Fibroblast of skin of abdomen (primary cell): Measurements from ENCODE around the gene WASL.
A peak's percentile ranks its signal among the peaks of the same experiment; 100 is the strongest.
"Not testable (repeated sequence)": the region's sequence is repeated elsewhere in the genome, so short reads cannot be mapped to it uniquely, and the experiment has no call there.

Experiments used
- DNase-seq: peaks from one replicate; pipeline ENCODE4 v3.0.0-alpha.2; 2013

The WASL gene

DNA sequence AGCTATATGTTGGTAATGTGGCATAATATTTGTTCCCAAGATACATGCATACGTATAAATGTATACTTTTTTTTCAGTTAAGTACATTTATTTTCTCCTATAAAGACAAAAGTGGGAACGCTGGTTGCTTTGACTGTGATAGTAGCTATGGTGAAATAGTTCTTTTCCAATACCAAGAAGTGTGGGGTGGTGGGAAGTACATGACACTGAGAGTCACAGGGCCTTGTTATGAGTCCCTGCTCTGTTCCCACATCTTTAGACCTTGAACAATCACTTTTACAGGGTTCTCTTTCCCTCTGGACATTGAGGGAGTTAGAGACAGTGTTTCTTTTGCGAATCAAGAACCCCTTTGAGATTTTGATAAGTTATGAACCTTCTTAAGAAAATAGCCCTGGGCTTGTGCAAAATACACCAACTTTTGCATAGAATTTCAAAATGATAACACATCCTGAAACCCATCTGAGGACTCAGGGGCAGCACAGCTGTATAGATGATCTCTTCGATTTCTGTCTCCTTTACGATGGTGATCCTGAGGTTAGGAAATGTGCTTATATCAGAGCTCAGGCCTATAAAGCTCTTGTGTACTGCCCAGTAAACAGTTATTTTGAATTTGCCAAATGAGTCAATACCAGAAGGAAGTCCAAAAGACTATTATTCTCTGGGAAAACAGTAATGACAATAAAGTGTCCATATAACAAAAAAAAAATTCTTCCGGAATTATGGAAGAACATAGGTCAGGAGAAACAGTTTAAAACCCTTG, 92.1 kb downstream of the WASL start:
- no peak for DNase-seq

DNA sequence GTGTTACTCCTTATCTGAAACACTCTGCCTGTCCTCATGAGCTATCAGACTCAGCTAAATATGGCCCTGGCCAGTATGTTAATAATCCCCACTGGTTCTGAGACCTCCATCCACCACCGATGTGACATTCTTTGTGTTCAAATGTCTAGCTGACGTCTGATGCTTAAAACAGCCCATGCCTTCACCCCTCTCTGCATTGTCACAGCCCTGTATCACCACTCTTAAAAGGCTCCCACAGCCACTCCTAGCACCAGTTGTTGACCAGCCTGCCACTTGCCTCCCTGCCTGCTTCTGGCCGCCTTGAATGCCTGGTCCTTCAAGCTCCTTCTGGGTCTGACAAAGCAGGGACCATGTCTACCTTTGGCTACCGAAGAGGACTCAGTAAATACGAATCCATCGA, 93.2 kb downstream of the WASL start, which contains the start of gene LMOD2:
Gene LMOD2, plus strand, starts transcription at position 253 of the 400 bp plus-strand sequence. Its CDS starts 98 bp downstream, at position 351.
- DNase-seq = no peak

DNA sequence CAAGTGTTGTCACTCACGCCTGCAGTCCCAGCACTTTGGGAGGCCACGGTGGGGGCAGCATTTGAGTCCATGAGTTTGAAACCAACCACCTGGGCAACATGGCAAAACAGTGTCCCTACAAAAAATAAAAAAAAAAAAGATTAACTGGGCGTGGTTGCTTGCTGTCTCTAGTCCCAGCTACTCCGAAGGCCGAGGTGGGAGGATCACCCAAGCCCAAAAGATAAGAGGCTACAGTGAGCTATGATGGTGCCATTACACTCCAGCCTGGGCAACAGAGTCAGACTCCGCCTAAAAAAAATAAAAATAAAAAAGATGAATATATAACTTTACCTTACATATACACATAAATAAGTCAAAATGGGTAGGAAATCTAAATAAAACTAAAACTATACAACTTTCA, 95.6 kb downstream of the WASL start:
- no peak for DNase-seq

DNA sequence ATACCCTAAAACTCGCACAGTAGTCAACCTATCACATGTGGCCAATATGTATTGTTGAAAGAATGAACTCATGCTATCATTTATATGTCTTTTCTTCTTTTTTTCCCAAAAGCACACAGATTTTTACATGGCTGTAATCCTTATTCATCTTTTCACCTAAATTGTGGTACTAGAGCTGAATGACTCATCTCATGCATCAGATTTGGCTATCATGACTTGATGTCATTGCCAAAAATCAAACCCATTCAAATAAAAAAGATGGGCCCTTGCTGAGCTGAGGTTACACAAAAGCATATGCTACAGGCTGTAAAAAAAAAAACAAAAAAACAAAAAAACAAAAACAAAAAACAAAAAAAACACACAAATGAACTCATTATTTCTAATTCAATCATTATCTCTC, 96.4 kb downstream of the WASL start:
- no peak for DNase-seq

DNA sequence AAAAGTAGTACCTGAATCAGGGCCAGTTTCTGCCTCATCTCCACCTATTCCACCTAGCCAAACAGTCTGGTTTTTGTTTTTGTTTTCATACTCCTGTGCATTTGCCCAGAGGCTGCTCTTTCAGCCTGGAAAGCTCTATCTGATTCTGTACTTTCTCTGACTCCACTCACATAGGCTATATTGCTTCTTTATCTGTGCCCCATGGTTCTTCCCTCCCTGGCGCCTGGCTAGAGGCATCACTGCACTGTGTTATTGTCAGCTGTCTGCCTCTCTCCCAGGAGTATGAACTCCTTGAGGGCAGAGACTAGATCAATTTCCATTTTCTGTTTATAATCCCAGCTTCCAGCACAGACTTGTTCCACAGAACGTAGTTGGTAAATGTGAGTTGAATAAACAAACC, 98.2 kb downstream of the WASL start:
- DNase-seq = no peak

DNA sequence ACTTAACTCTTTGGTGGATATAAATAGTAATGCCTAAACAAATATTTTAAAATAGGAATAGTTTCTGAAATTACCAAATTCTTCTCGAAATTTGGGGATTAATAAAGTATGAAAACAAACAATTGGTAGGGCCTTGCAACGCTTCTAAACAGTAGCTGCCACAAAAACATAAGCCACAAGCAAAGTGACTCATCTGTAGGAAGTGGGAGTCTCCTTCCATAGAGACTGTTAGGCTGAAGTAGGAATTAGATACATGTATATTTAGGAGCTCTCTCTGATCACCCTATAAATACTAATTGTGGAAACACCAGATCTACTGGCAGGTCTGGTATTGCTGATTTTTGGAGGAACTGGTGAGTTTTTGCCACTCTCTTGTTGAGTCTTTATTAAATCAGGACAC, 98.8 kb downstream of the WASL start:
- peak; percentile 5 for DNase-seq

DNA sequence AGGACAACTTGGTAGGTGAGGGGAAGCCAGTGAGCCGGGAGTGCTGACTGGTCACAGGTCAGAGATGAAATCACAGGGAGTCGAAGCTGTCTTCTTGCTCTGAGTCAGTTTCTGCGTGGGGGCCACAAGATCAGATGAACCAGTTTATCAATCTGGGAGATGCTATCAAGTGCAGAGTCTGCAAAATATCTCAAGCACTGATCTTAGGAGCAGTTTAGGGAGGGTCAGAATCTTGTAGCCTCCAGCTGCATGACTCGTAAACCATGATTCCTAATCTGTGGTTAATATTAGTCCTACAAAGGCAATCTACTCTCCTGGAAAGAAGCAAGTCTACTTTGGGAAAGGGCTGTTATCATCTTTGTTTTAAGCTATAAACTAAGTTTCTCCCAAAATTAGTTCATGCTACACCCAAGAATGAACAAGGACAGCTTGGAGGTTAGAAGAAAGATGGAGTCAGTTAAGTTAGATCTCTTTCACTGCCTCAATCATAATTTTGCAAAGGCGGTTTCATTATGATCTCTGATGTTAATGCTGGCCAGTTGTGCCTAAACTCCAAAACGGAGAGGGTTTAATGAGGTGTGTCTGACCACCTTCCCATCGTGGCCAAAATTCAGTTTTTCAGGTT, 101.6 kb downstream of the WASL start:
- no peak for DNase-seq

DNA sequence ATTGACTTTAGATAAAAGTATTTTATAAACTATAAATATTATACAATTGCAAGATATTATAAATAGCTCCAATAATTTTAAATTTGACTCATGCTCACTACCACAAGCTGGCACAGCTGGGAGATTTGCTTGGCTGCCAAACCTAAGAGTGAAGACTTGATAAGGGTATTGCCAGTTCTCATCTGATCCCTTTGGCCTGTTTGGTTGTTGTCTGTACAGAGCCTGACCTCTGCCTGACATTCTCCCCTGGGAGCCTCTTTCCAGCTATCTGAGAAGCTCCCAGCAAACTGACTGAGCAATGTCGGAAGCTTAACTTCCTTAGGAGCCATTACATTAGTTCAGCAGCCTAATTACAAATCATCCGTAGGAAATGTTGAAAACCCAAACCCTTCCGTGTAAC, 103.3 kb downstream of the WASL start:
- no peak for DNase-seq

DNA sequence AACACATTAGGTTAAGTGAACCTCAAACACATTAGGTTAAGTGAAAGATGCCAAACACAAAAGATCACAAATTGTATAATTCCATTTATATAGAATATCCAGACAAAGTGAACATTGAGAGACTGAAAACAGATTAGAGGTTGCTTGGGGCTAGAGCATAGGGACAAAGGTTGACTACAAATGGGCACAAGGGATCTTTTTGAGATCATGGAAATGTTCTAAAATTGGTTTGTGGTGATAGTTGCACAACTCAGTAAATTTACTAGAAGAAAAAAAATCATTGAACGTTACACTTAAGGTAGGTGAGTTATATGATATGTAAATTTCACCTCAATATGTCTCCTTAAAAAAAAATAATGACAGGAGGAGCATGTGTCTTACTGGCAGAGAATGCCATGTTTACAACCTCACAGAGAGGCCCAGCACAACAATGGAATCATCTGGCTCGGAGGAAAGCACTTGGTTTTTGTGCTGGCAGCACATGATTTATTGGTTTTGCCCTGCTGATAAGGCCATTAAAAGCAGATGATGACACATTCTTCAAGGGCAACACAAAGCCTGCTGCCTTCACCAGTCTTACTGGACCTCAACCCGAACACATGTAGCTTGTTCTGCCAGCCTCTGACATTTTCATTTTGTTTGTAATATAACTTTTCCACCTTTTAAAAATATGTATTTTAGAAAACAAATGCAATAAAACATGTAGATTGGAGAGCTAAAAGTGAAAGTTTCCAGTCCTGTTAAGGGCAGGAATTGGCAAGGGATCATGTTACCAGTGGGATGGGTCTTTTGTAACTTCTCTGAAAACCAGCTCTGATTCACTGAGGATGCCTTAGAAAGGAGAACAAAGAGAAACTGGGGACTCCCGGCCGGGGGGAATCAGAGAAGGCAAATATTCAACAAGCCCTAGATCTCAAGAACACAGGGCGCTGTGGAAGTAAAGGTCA, 105.0 kb downstream of the WASL start:
- DNase-seq = peak; percentile 69

DNA sequence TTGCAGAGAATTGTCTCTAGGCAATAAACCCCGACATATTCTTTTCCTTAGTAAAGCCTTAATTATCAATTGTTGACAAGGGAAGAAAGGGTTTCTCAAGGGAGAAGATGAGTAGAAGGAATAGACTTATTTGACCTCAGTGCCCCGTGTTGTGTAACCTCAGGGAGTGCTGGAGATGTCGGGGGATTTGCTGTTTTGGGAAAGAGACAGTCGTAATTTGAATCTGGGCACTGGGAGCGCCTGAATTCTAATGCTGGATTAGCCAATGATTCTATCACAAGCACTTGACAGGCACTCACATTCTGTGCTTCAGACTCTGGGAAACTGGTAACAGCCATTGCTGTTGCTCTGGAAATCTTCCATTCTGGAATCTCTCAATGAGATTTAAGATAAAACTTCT, 106.9 kb downstream of the WASL start:
- no peak for DNase-seq

DNA sequence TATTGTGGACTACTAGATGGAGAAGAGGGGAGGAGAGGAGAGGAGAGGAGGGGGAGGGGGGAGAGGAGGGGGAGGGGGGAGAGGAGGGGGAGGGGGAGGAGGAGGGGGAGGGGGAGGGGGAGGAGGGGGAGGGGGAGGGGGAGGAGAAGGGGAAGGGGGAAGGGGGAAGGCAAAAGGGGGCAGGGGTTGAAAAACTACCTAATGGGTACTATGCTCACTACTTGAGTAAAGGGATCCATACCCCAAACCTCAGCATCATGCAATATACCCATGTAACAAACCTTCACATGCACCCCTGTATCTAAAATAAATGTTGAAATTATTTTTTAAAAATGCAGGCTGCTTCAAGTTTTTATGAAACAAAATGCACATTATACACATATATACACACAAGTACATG, 108.2 kb downstream of the WASL start:
- DNase-seq = no peak

DNA sequence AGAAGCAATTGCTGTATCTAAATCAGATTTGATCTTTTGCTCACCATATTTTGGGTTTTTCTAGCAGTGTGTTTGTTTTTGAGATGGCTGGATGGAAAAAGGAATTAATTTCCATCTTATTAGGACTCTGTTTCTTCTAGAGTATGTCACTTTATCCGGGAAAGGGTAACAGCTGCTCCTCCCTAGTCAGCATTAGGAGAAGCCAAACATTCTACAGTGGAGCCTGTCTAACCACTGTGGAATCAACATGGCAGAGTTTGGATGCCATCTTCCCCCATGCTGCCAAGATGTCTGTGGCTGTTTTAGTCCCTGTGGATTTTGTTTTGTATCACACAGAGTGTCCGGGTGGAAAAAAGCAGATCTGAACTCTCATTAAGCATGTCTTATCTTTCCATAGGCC, 109.2 kb downstream of the WASL start:
- DNase-seq = no peak

DNA sequence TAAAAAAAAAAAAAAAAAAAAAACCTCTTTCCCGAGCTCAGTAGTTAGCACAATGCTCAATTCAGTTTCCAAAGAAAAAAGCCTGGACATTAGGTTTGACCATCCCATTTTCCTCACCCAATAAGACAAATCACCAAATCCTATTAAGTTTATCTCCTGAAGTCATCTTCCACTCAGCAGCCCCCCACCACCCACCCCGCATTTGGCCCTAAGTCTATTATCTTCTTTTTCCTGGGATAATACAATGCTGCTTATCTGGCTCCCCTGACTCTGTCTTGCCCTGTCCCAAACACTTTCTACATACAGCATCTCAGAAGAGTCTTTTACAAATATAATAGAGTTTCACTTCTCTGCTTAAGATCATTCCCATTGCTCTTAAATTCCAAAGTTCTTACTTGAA, 110.9 kb downstream of the WASL start:
- DNase-seq = no peak

DNA sequence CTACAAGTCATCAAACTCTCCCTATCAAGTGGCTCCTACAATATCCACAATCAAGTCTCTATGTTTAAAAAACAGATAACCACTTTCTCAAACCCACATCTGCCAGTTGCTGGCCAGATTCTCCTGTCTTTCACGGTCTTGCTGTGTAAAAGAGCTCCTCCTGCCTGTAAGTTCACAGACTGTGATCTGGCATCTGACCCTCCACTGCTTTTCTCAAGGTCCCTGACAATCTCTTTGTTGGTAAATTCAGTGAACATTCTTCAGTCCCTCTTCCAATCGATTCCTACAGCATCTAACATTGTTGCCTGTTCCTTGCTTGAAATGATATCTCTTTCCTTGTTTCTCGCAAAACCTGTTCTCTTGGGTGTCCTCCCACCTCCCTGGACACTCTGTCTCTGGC, 111.6 kb downstream of the WASL start:
- DNase-seq = no peak

DNA sequence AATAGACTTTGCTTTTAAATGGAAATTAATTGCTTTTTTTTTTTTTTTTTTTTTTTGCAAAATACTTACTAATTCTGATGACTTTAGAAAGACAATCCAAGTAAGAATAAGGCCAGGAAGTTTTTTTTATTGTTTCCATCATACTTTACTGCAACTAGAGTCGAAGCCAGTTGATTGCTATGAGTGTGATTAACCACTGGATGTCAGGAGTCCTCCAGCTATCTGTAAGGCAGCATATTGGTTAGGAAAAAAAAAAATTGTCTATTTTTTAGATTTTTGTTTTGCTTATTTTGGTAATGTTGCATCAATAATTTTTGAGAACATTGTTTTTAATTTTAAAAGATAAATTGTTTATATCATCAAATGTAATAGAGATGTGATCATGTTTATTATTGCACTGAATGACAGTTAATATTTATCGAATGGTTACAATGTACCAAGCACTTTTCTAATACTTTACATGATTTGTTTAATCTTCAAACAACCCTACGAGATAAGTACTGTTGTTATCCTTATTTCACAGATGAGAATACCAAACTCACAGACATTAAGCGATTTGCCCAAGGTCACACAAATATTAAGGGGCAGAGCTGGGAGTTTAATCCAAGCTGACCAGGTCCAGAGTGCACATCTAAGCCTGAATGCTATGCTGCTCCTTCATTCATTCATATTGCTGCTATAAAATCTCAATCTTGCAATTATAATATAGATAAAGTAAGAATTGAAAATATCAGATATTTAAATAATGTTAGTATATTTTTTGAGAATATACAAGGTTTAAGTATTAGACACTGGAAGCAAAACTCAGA, 113.0 kb downstream of the WASL start:
- peak; percentile 33 for DNase-seq

DNA sequence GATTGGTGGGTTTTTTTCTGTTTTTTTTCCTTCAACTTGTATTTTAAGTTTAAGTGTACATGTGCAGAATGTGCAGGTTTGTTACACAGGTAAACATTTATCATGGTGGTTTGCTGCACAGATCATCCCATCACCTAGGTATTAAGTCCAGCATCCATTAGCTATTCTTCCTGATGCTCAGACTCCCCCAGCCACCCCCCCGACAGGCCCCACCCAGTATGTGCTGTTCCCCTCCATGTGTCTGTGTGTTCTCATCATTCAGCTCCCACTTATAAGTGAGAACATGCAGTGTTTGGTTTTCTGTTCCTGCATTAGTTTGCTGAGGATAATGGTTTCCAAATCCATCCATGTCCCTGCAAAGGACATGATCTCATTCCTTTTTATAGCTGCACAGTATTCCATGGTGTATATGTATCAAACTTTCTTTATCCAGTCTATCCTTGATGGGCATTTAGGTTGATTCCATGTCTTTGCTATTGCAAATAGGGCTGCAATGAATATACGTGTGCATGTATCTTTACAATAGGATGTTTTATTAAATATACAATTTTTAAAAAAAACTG, 114.7 kb downstream of the WASL start:
- DNase-seq = not testable (repeated sequence)

DNA sequence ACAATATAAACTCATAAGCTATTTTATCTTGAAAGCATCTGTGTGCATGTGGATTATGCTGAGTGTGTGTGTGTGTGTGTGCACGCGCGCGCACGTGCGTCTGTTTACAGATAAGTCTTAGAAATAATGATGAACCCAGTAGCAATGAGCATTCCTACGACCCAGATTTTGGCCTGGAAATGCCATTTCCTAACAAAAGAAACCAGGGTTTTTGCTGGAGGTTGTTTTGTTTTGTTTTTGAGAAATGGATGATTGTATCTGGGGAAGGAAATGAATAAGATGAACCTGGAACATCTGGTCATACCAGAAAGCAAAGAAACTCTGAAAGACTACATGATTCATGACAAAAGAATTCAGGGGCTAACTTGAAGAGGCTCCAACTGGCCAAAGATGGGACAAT, 115.2 kb downstream of the WASL start:
- peak; percentile 76 for DNase-seq

DNA sequence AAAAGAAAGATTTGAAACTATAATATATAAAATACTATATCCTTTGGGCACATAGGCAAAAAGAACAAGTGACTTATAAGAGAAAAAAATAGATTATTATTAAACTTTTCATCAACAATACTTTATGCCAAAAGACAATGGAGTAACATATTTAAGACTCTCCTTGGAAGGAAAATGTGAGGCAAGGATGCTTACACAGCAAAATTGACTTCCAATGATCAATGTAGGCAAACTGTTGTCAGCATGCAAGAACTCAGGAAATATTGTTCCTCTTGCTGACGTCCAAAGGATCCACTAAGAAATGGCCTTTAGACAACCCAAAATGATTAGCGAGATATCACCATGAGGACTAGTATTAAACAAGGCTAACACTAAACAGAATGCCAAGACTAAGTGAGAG, 116.0 kb downstream of the WASL start:
- DNase-seq = no peak
